IMR-90 (cell line): ENCODE measurements around the gene NMRAL1.

Source experiments
- CEBPB ChIP-seq: IDR thresholded peaks from 2 replicates; pipeline ENCODE4 v1.6.1; 2012; ENCODE audit warnings: low read depth, low read length, improper control_type of control experiment
- CTCF ChIP-seq: conservative IDR thresholded peaks from 2 replicates; pipeline ENCODE4 v1.5.1; 2012; ENCODE audit warnings: mild to moderate bottlenecking, low read depth, low read length, improper control_type of control experiment
- FOS ChIP-seq: fragments of 150-350 bp; IDR thresholded peaks from 2 replicates; pipeline ENCODE4 v1.6.1; 2016; ENCODE audit warnings: low read depth, low read length
- MAFK ChIP-seq: IDR thresholded peaks from 2 replicates; pipeline ENCODE4 v1.6.1; 2012; ENCODE audit warnings: low read depth, low read length, improper control_type of control experiment
- MAZ ChIP-seq: IDR thresholded peaks from 2 replicates; pipeline ENCODE4 v1.6.1; 2012; ENCODE audit warnings: low read depth, mild to moderate bottlenecking, low read length, improper control_type of control experiment, moderate library complexity, borderline replicate concordance
- MXI1 ChIP-seq: IDR thresholded peaks from 2 replicates; pipeline ENCODE4 v1.6.1; 2012; ENCODE audit warnings: low read depth, mild to moderate bottlenecking, low read length, moderate library complexity, borderline replicate concordance
- POLR2A ChIP-seq: IDR thresholded peaks from 2 replicates; pipeline ENCODE4 v1.6.1; 2012; ENCODE audit warnings: mild to moderate bottlenecking, low read depth, low read length
- RAD21 ChIP-seq: IDR thresholded peaks from 2 replicates; pipeline ENCODE4 v1.6.1; 2012; ENCODE audit warnings: low read length, improper control_type of control experiment
- RFX5 ChIP-seq: IDR thresholded peaks from 2 replicates; pipeline ENCODE4 v1.8.0; 2012; ENCODE audit warnings: low read depth, mild to moderate bottlenecking, low read length, moderate library complexity
- TF ChIP-seq, protein P1 (sequence below): fragments of 150-350 bp; IDR thresholded peaks from 2 replicates; pipeline ENCODE4 v1.6.1; 2017; ENCODE audit warnings: mild to moderate bottlenecking, antibody characterized with exemption, low read length, low read depth

GRCh38 chr16:4465977-4466779 is 8.2 kb downstream of the NMRAL1 start:
- TF ChIP-seq CTCF = no peak
- TF ChIP-seq CEBPB = no peak
- no peak for TF ChIP-seq FOS
- TF ChIP-seq POLR2A = no peak
- no peak for TF ChIP-seq MXI1
- TF ChIP-seq, protein P1, sequence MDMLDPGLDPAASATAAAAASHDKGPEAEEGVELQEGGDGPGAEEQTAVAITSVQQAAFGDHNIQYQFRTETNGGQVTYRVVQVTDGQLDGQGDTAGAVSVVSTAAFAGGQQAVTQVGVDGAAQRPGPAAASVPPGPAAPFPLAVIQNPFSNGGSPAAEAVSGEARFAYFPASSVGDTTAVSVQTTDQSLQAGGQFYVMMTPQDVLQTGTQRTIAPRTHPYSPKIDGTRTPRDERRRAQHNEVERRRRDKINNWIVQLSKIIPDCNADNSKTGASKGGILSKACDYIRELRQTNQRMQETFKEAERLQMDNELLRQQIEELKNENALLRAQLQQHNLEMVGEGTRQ = no peak
- no peak for TF ChIP-seq MAFK
- no peak for TF ChIP-seq RFX5
- TF ChIP-seq RAD21 = no peak
- TF ChIP-seq MAZ = no peak
